Gastrocnemius medialis (tissue), 4 donors: ENCODE data around the gene UROC1. TPM values are rescaled to one million over a fixed set of nuclear protein-coding genes. Genes with fewer than 3 reads are reported as not detected.

Experiments used
- ATAC-seq, 2 donors: fragments of 150-250 bp; one replicate each; pipeline ENCODE4 v1.9.1; 2016
- DNase-seq, 2 donors: peaks; one replicate each; pipeline ENCODE4 v3.0.0-alpha.2; 2019
- H3K27ac ChIP-seq, 4 donors: fragments of 200-600 bp; sonication (generic); 1 replicate in 1 of 4; 2 replicates in 3 of 4; pipeline ENCODE4 v1.5.1; 2016 to 2018; ENCODE audit warnings: mild to moderate bottlenecking in 2 of 4, moderate library complexity in 1 of 4
- H3K27me3 ChIP-seq, 3 donors: fragments of 200-600 bp; sonication (generic) in 2 of 3; 1 replicate in 1 of 3; 2 replicates in 2 of 3; pipeline versions ENCODE4 v1.5.1 to v1.6.0; 2016 to 2019; ENCODE audit warnings: mild to moderate bottlenecking in 1 of 3, moderate library complexity in 1 of 3
- H3K36me3 ChIP-seq, 2 donors: fragments of 200-600 bp; sonication (generic) in 1 of 2; one replicate each; pipeline ENCODE4 v1.5.1; 2017 to 2018
- H3K4me1 ChIP-seq, 2 donors: fragments of 200-600 bp; sonication (generic) in 1 of 2; one replicate each; pipeline ENCODE4 v1.5.1; 2016 to 2017; ENCODE audit warnings: mild to moderate bottlenecking in 2 of 2
- H3K4me3 ChIP-seq, 4 donors: fragments of 200-600 bp; sonication (generic) in 3 of 4; 1 replicate in 1 of 4; 2 replicates in 3 of 4; pipeline ENCODE4 v1.5.1; 2016 to 2019; ENCODE audit warnings: mild to moderate bottlenecking in 2 of 4
- H3K9me3 ChIP-seq, 3 donors: fragments of 200-600 bp; sonication (generic) in 2 of 3; 1 replicate in 1 of 3; 2 replicates in 2 of 3; pipeline ENCODE4 v1.5.1; 2016 to 2019
- CTCF ChIP-seq, 5 experiments: fragments of 450-650 bp in 3 of 5; fragments of 200-600 bp in 2 of 5; sonication (generic) in 2 of 5; IDR thresholded peaks in 4 of 5; conservative IDR thresholded peaks in 1 of 5; 1 replicate in 4 of 5; 2 replicates in 1 of 5; pipeline ENCODE4 v1.5.1; 2016 to 2019; ENCODE audit warnings: antibody characterized with exemption in 5 of 5, mild to moderate bottlenecking in 3 of 5, moderate library complexity in 3 of 5
- POLR2A ChIP-seq, 2 donors: fragments of 450-650 bp; IDR thresholded peaks; one replicate each; pipeline ENCODE4 v1.6.1; 2017; ENCODE audit warnings: antibody characterized with exemption in 2 of 2, mild to moderate bottlenecking in 2 of 2, moderate library complexity in 2 of 2
- in situ Hi-C, 4 donors: fragments of 200-750 bp; cut with MboI; loops; one replicate each; pipeline versions ENCODE4 v1.15.0 to v1.8.0; 2017; ENCODE audit warnings: low sequenced_read_pairs in 4 of 4
- intact Hi-C: fragments of 100-400 bp; cut with DNase I; formaldehyde crosslinking; loops from one replicate; pipeline ENCODE4 v1.15.1; 2023; ENCODE audit warnings: low total_unique reads
- total RNA-seq, 4 donors: library from RNA; depleted of rRNA; stranded (reverse); fragments of >200 nt; gene quantifications; one replicate each; pipeline versions ENCODE4 v1.1.0 to v1.2.3, GENCODE V29; 2016

The UROC1 gene
- total RNA-seq, 4 donors from 2014 or later = 0.07 to 0.36 TPM; not detected in 2

- TF ChIP-seq POLR2A (IDR thresholded peaks at IDR 0.05) = no peak
- peaks cover 0 to 50% of the 10 kb centered on the region in 2 donors for H3K36me3 ChIP-seq
- no peak overlapping the region for H3K4me3 ChIP-seq
- H3K27me3 ChIP-seq = no peaks in the 10 kb centered on the region
- DNase-seq (no peak), ATAC-seq (no peak)
- peaks cover 11 to 24% of the 10 kb centered on the region in 2 donors for H3K4me1 ChIP-seq
- in situ Hi-C loops (no loop called here), intact Hi-C loops (no loop called here)
- H3K27ac ChIP-seq = peak overlapping the region in 1 of 4 donors; percentile 45
- H3K9me3 ChIP-seq = no peaks in the 10 kb centered on the region
Measured at GRCh38 chr3:126454025-126454424, 63.5 kb downstream of the UROC1 start.

GRCh38 chr3:126452213-126452612 is 65.4 kb downstream of the UROC1 start:
- H3K36me3 ChIP-seq = peaks cover 0 to 40% of the 10 kb centered on the region in 2 donors
- peak overlapping the region; percentile 32 to 64 (median 38) for H3K27ac ChIP-seq
- no peaks in the 10 kb centered on the region for H3K27me3 ChIP-seq
- intact Hi-C loops (no loop called here), in situ Hi-C loops (no loop called here)
- H3K4me1 ChIP-seq = peaks cover 20 to 35% of the 10 kb centered on the region in 2 donors
- H3K4me3 ChIP-seq = no peak overlapping the region
- DNase-seq (peak in 1 of 2 donors; percentile 66), ATAC-seq (peak in 1 of 2 donors; percentile 85)
- H3K9me3 ChIP-seq = no peaks in the 10 kb centered on the region
- TF ChIP-seq POLR2A (IDR thresholded peaks at IDR 0.05) (no peak), CTCF (IDR thresholded peaks at IDR 0.05 in 4 of 5, conservative IDR thresholded peaks at IDR 0.05 in 1 of 5) (no peak)

GRCh38 chr3:126451511-126451910 is 66.1 kb downstream of the UROC1 start:
- no peaks in the 10 kb centered on the region for H3K9me3 ChIP-seq
- in situ Hi-C loops (no loop called here), intact Hi-C loops (no loop called here)
- no peak for TF ChIP-seq POLR2A (IDR thresholded peaks at IDR 0.05)
- no peak for TF ChIP-seq CTCF (IDR thresholded peaks at IDR 0.05 in 4 of 5, conservative IDR thresholded peaks at IDR 0.05 in 1 of 5)
- no peaks in the 10 kb centered on the region for H3K27me3 ChIP-seq
- H3K27ac ChIP-seq = peak overlapping the region in 3 of 4 donors; percentile 32 to 64 (median 41)
- no peak for DNase-seq
- no peak overlapping the region for H3K4me3 ChIP-seq
- peaks cover 0 to 35% of the 10 kb centered on the region in 2 donors for H3K36me3 ChIP-seq
- ATAC-seq = no peak
- peaks cover 24 to 36% of the 10 kb centered on the region in 2 donors for H3K4me1 ChIP-seq

GRCh38 chr3:126450744-126451143 is 66.8 kb downstream of the UROC1 start:
- intact Hi-C loops = no loop called here
- Histone ChIP-seq H3K9me3 (no peaks in the 10 kb centered on the region), H3K36me3 (peaks cover 0 to 35% of the 10 kb centered on the region in 2 donors), H3K27me3 (no peaks in the 10 kb centered on the region), H3K27ac (no peak overlapping the region), H3K4me3 (no peak overlapping the region), H3K4me1 (peaks cover 24 to 31% of the 10 kb centered on the region in 2 donors)
- TF ChIP-seq CTCF (IDR thresholded peaks at IDR 0.05 in 4 of 5, conservative IDR thresholded peaks at IDR 0.05 in 1 of 5) (no peak), POLR2A (IDR thresholded peaks at IDR 0.05) (no peak)
- in situ Hi-C loops = no loop called here
- ATAC-seq (no peak), DNase-seq (no peak)

- no peak for DNase-seq
- no peak overlapping the region for H3K27ac ChIP-seq
- no peak overlapping the region for H3K4me3 ChIP-seq
- intact Hi-C loops = no loop called here
- in situ Hi-C loops = no loop called here
- no peaks in the 10 kb centered on the region for H3K9me3 ChIP-seq
- TF ChIP-seq CTCF (IDR thresholded peaks at IDR 0.05 in 4 of 5, conservative IDR thresholded peaks at IDR 0.05 in 1 of 5) (no peak), POLR2A (IDR thresholded peaks at IDR 0.05) (no peak)
- peaks cover 22 to 32% of the 10 kb centered on the region in 2 donors for H3K4me1 ChIP-seq
- H3K36me3 ChIP-seq = peaks cover 0 to 35% of the 10 kb centered on the region in 2 donors
- ATAC-seq = no peak
- H3K27me3 ChIP-seq = no peaks in the 10 kb centered on the region
Measured at GRCh38 chr3:126450219-126450618, 67.4 kb downstream of the UROC1 start.
